ENCODE results near the gene ZBTB42. TPM values are rescaled to one million over a fixed set of nuclear protein-coding genes. Genes with fewer than 3 reads are reported as not detected.
A peak's percentile ranks its signal among the peaks of the same experiment; 100 is the strongest.

Gene ZBTB42
- total RNA-seq, 1 donor from 2014 or later: 11.3 TPM

GRCh38 chr14:104769324-104770071 is 31.4 kb upstream of the ZBTB42 start:
- no peak for DNase-seq

- DNase-seq: no peak
Observed at GRCh38 chr14:104770072-104770579, 30.8 kb upstream of the ZBTB42 start.

GRCh38 chr14:104770851-104771272 is 30.0 kb upstream of the ZBTB42 start:
- DNase-seq: no peak

GRCh38 chr14:104771374-104771773 is 29.5 kb upstream of the ZBTB42 start:
- DNase-seq: no peak

- no peak for DNase-seq
Observed at GRCh38 chr14:104771918-104772706, 28.8 kb upstream of the ZBTB42 start.

GRCh38 chr14:104772707-104773504 is 28.0 kb upstream of the ZBTB42 start:
- no peak for DNase-seq

- peak; percentile 31 for DNase-seq
Observed at GRCh38 chr14:104773505-104774452, 27.1 kb upstream of the ZBTB42 start.

GRCh38 chr14:104774453-104775072 is 26.3 kb upstream of the ZBTB42 start:
- no peak for DNase-seq

- DNase-seq: no peak
Observed at GRCh38 chr14:104775073-104775489, 25.8 kb upstream of the ZBTB42 start.

- DNase-seq: no peak
Observed at GRCh38 chr14:104776481-104776880, 24.4 kb upstream of the ZBTB42 start.

- DNase-seq: peak; percentile 46
Observed at GRCh38 chr14:104776961-104777807, 23.7 kb upstream of the ZBTB42 start.

- DNase-seq: no peak
Observed at GRCh38 chr14:104777808-104778249, 23.1 kb upstream of the ZBTB42 start.

GRCh38 chr14:104778694-104779331 is 22.1 kb upstream of the ZBTB42 start:
- no peak for DNase-seq

GRCh38 chr14:104779776-104780512 is 21.0 kb upstream of the ZBTB42 start:
- no peak for DNase-seq

GRCh38 chr14:104780513-104781030 is 20.3 kb upstream of the ZBTB42 start:
- no peak for DNase-seq

- no peak for DNase-seq
Observed at GRCh38 chr14:104781271-104782077, 19.4 kb upstream of the ZBTB42 start.

GRCh38 chr14:104782086-104782807 is 18.7 kb upstream of the ZBTB42 start:
- DNase-seq: no peak

Measured in tongue (tissue), 2 donors.